Brain pericyte (primary cell): ENCODE measurements around the gene HOXA9.

ENCODE experiments used
- DNase-seq: peaks from one replicate; pipeline ENCODE4 v3.0.0-alpha.2; 2012; ENCODE audit warnings: low read depth, low spot score

The HOXA9 gene

GRCh38 chr7:27112955-27113949 lies 52.1 kb downstream of the HOXA9 start:
- DNase-seq: no peak
